ENCODE results near the gene FGR. TPM values are rescaled to one million over a fixed set of nuclear protein-coding genes. Genes with fewer than 3 reads are reported as not detected.

The FGR gene
- total and polyA plus RNA-seq, 2 of the 13 experiments (the other 11 are each of a cell fraction or from before 2014, with no cell fraction given), result not detected

DNA sequence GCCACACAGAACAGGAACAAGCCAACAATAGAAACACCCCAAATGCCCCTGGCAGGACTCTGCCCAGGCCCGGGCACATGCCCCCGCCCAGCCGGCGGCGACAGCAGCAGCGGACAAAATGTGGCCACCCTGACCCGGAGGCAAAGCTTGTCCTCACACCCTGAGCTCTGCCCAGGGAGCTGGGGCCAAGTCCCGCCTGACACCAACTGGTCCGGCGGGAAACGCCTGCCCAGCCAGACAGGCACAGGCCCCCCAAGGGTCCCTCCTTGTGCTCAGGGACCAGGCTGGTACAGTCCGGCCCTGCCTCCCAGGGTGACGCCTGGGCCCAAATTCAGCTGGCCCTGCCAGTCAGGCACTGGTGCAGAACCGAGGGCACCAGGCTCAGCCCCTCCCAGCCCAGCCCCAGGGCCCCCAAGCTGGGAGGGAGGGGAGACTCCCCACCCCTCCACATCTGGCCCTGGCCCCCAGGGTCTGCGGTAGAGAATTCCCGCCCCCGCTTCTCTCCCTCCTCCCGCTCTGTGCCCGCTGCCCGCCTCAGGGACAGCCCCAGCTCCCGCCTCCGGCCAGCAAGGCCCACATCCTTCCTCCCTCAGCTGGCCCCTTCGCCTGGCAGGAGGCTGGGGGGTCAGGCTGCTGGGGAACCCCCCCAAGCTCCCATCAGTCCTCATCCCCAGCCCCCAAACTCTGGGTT, 33.1 kb downstream of the FGR start (continued):
- TF ChIP-seq, protein P1, sequence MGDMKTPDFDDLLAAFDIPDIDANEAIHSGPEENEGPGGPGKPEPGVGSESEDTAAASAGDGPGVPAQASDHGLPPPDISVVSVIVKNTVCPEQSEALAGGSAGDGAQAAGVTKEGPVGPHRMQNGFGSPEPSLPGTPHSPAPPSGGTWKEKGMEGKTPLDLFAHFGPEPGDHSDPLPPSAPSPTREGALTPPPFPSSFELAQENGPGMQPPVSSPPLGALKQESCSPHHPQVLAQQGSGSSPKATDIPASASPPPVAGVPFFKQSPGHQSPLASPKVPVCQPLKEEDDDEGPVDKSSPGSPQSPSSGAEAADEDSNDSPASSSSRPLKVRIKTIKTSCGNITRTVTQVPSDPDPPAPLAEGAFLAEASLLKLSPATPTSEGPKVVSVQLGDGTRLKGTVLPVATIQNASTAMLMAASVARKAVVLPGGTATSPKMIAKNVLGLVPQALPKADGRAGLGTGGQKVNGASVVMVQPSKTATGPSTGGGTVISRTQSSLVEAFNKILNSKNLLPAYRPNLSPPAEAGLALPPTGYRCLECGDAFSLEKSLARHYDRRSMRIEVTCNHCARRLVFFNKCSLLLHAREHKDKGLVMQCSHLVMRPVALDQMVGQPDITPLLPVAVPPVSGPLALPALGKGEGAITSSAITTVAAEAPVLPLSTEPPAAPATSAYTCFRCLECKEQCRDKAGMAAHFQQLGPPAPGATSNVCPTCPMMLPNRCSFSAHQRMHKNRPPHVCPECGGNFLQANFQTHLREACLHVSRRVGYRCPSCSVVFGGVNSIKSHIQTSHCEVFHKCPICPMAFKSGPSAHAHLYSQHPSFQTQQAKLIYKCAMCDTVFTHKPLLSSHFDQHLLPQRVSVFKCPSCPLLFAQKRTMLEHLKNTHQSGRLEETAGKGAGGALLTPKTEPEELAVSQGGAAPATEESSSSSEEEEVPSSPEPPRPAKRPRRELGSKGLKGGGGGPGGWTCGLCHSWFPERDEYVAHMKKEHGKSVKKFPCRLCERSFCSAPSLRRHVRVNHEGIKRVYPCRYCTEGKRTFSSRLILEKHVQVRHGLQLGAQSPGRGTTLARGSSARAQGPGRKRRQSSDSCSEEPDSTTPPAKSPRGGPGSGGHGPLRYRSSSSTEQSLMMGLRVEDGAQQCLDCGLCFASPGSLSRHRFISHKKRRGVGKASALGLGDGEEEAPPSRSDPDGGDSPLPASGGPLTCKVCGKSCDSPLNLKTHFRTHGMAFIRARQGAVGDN (CRISPR knock-in tag; IDR thresholded peaks at IDR 0.05), result peak; percentile 63
- TF ChIP-seq, protein P2, sequence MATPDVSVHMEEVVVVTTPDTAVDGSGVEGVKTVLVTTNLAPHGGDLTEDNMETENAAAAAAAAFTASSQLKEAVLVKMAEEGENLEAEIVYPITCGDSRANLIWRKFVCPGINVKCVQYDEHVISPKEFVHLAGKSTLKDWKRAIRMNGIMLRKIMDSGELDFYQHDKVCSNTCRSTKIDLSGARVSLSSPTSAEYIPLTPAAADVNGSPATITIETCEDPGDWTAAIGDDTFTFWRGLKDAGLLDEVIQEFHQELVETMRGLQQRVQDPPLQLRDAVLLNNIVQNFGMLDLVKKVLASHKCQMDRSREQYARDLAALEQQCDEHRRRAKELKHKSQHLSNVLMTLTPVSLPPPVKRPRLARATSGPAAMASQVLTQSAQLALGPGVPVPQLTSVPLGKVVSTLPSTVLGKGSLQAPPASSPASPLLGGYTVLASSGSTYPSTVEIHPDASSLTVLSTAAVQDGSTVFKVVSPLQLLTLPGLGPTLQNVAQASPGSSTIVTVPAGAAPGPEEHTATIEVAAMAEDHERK (CRISPR knock-in tag; IDR thresholded peaks at IDR 0.05; ENCODE audit: low read depth), result no peak
- TF ChIP-seq KDM5B (CRISPR knock-in tag; IDR thresholded peaks at IDR 0.05; ENCODE audit: borderline replicate concordance) (0 out of 2 replicates have a peak, but pooled peaks have one; percentile 21), MAZ (IDR thresholded peaks at IDR 0.05; ENCODE audit: borderline replicate concordance, low read depth, low read length) (no peak), MAZ (CRISPR knock-in tag; IDR thresholded peaks at IDR 0.05; ENCODE audit: low read depth) (no peak), HDAC1 (CRISPR knock-in tag; IDR thresholded peaks at IDR 0.05) (peak; percentile 43; the same call in 1 of the 2 replicates), HNRNPL (IDR thresholded peaks at IDR 0.05; ENCODE audit: low read depth, low read length) (peak; percentile 95), JUNB (CRISPR knock-in tag; IDR thresholded peaks at IDR 0.05; ENCODE audit: borderline replicate concordance) (no peak), RBAK (CRISPR knock-in tag; IDR thresholded peaks at IDR 0.05) (no peak), NR2C2 (CRISPR knock-in tag; IDR thresholded peaks at IDR 0.05; ENCODE audit: borderline replicate concordance) (peak; percentile 22; the same call in 1 of the 2 replicates), EED (CRISPR knock-in tag; IDR thresholded peaks at IDR 0.05) (0 out of 2 replicates have a peak, but pooled peaks have one; percentile 12), ZNF615 (CRISPR knock-in tag; IDR thresholded peaks at IDR 0.05; ENCODE audit: borderline replicate concordance) (no peak), ZNF274 (CRISPR knock-in tag; IDR thresholded peaks at IDR 0.05) (0 out of 2 replicates have a peak, but pooled peaks have one; percentile 21), TBX3 (IDR thresholded peaks at IDR 0.05; ENCODE audit: borderline replicate concordance) (no peak), GABPB1 (CRISPR knock-in tag; IDR thresholded peaks at IDR 0.05) (peak; percentile 18; the same call in 1 of the 2 replicates), ZNF44 (CRISPR knock-in tag; IDR thresholded peaks at IDR 0.05) (no peak), SUZ12 (IDR thresholded peaks at IDR 0.05; ENCODE audit: low read depth, low read length) (no peak), POLR2A (IDR thresholded peaks at IDR 0.05; ENCODE audit: insufficient read depth in 1 of 2, low read depth in 2 of 2, low read length in 2 of 2) (no peak), NFYC (CRISPR knock-in tag; IDR thresholded peaks at IDR 0.05) (no peak)
- TF ChIP-seq, protein P3, sequence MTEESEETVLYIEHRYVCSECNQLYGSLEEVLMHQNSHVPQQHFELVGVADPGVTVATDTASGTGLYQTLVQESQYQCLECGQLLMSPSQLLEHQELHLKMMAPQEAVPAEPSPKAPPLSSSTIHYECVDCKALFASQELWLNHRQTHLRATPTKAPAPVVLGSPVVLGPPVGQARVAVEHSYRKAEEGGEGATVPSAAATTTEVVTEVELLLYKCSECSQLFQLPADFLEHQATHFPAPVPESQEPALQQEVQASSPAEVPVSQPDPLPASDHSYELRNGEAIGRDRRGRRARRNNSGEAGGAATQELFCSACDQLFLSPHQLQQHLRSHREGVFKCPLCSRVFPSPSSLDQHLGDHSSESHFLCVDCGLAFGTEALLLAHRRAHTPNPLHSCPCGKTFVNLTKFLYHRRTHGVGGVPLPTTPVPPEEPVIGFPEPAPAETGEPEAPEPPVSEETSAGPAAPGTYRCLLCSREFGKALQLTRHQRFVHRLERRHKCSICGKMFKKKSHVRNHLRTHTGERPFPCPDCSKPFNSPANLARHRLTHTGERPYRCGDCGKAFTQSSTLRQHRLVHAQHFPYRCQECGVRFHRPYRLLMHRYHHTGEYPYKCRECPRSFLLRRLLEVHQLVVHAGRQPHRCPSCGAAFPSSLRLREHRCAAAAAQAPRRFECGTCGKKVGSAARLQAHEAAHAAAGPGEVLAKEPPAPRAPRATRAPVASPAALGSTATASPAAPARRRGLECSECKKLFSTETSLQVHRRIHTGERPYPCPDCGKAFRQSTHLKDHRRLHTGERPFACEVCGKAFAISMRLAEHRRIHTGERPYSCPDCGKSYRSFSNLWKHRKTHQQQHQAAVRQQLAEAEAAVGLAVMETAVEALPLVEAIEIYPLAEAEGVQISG (CRISPR knock-in tag; IDR thresholded peaks at IDR 0.05), result 0 out of 2 replicates have a peak, but pooled peaks have one; percentile 19
- TF ChIP-seq, protein P4, sequence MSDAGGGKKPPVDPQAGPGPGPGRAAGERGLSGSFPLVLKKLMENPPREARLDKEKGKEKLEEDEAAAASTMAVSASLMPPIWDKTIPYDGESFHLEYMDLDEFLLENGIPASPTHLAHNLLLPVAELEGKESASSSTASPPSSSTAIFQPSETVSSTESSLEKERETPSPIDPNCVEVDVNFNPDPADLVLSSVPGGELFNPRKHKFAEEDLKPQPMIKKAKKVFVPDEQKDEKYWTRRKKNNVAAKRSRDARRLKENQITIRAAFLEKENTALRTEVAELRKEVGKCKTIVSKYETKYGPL (CRISPR knock-in tag; IDR thresholded peaks at IDR 0.05), result no peak
